PC-3 (cell line): ENCODE data around the gene ZNF746. TPM values are rescaled to one million over a fixed set of nuclear protein-coding genes. Genes with fewer than 3 reads are reported as not detected.

Source experiments
- ATAC-seq: fragments of 200-7000 bp; cut with Tn5 transposase; 2 replicates; pipeline ENCODE4 v1.9.1; 2020; ENCODE audit warnings: mild to moderate bottlenecking, moderate library complexity
- BruUV-seq: library from RNA; stranded (reverse); fragments of 400-500 nt; replicated peaks from 2 replicates; lab custom pipeline; 2021; lab: Mats Ljungman, UMichigan
- CTCF ChIA-PET: fragments of 300-600 bp; sonication (Branson Sonifier 250); formaldehyde crosslinking; loops from one replicate; lab custom pipeline; 2022; ENCODE audit warnings: antibody characterized with exemption; lab: Charles Lee
- POLR2A ChIA-PET: fragments of 300-600 bp; sonication (Branson Sonifier 250); formaldehyde crosslinking; loops from one replicate; lab custom pipeline; 2022; ENCODE audit warnings: antibody characterized with exemption; ENCODE audit not compliant: unreplicated experiment; lab: Charles Lee
- DNase-seq: peaks from one replicate; pipeline ENCODE4 v3.0.0-alpha.2; 2015
- H2AFZ ChIP-seq: fragments of 300-600 bp; sonication (generic); 2 replicates; pipeline ENCODE4 v1.6.0; 2016; ENCODE audit warnings: antibody characterized with exemption, low read length
- H3F3A ChIP-seq: fragments of 300-600 bp; sonication (generic); one replicate; pipeline ENCODE4 v1.6.0; 2017; ENCODE audit warnings: antibody characterized with exemption, low read length, control low read depth, mild to moderate bottlenecking; ENCODE audit not compliant: unreplicated experiment
- H3K27ac ChIP-seq: fragments of 300-600 bp; sonication (generic); 2 replicates; pipeline ENCODE4 v1.5.1; 2016; ENCODE audit warnings: mild to moderate bottlenecking, low read length
- H3K27me3 ChIP-seq: fragments of 300-600 bp; sonication (generic); 2 replicates; pipeline ENCODE4 v1.6.1; 2016; ENCODE audit warnings: low read length, mixed read lengths
- H3K36me3 ChIP-seq: fragments of 300-600 bp; sonication (generic); 2 replicates; pipeline ENCODE4 v1.6.1; 2016; ENCODE audit warnings: low read depth, mixed run types, low read length, mixed read lengths
- H3K4me1 ChIP-seq: fragments of 300-600 bp; sonication (generic); 2 replicates; pipeline ENCODE4 v1.5.1; 2016; ENCODE audit warnings: low read length; ENCODE audit not compliant: insufficient read depth
- H3K4me2 ChIP-seq: fragments of 300-600 bp; sonication (generic); 2 replicates; pipeline ENCODE4 v1.6.0; 2016; ENCODE audit warnings: low read length
- H3K4me3 ChIP-seq: fragments of 300-600 bp; sonication (generic); 2 replicates; pipeline ENCODE4 v1.5.1; 2016; ENCODE audit warnings: mild to moderate bottlenecking, low read length, mixed read lengths
- H3K79me2 ChIP-seq: fragments of 300-600 bp; sonication (generic); 2 replicates; pipeline ENCODE4 v1.6.1; 2017; ENCODE audit warnings: low read length, mixed read lengths
- H3K9ac ChIP-seq: fragments of 300-600 bp; sonication (generic); 2 replicates; pipeline ENCODE4 v1.6.0; 2016; ENCODE audit warnings: mild to moderate bottlenecking, low read length
- H3K9me2 ChIP-seq: fragments of 300-600 bp; sonication (generic); replicated peaks from 2 replicates; pipeline ENCODE4 v1.6.1; 2016; ENCODE audit warnings: mixed run types, low read length, mixed read lengths
- H3K9me3 ChIP-seq: fragments of 300-600 bp; sonication (generic); 2 replicates; pipeline ENCODE4 v1.6.1; 2016; ENCODE audit warnings: low read length, mixed read lengths
- H4K20me1 ChIP-seq: fragments of 300-600 bp; sonication (generic); 2 replicates; pipeline ENCODE4 v1.6.1; 2016; ENCODE audit warnings: low read length, mixed read lengths
- CTCF ChIP-seq: fragments of 300-600 bp; sonication (generic); conservative IDR thresholded peaks from 2 replicates; pipeline ENCODE4 v1.5.1; 2017; ENCODE audit warnings: antibody characterized with exemption, low read depth, mild to moderate bottlenecking, low read length
- EZH2 ChIP-seq: fragments of 300-600 bp; sonication (generic); IDR thresholded peaks from one replicate; pipeline ENCODE4 v1.6.1; 2017; ENCODE audit warnings: antibody characterized with exemption, mild to moderate bottlenecking, low read length; ENCODE audit not compliant: unreplicated experiment
- EZH2phosphoT487 ChIP-seq: fragments of 300-600 bp; sonication (generic); IDR thresholded peaks from 2 replicates; pipeline ENCODE4 v1.6.1; 2018; ENCODE audit warnings: mild to moderate bottlenecking, antibody characterized with exemption, low read length, borderline replicate concordance
- intact Hi-C: fragments of 100-400 bp; cut with micrococcal nuclease; formaldehyde crosslinking; loops from 2 replicates; pipeline ENCODE4 v1.9.0; 2023
- total RNA-seq: library from RNA; depleted of rRNA; stranded (reverse); fragments of >200 nt; gene quantifications from 2 replicates; pipeline ENCODE4 v1.2.3, GENCODE V29; 2014

Gene ZNF746
- total RNA-seq, 1 experiment from 2014 or later, result 19.6 TPM

GRCh38 chr7:149466364-149466763 is 31.2 kb downstream of the ZNF746 start:
- intact Hi-C loops, result no loop called here
- Histone ChIP-seq H3F3A (no peaks in the 10 kb centered on the region), H3K4me3 (no peak overlapping the region), H2AFZ (no peak overlapping the region), H3K36me3 (no peaks in the 10 kb centered on the region), H3K79me2 (no peaks in the 10 kb centered on the region), H3K4me1 (no peaks in the 10 kb centered on the region), H3K27me3 (no peaks in the 10 kb centered on the region), H3K4me2 (no peak overlapping the region), H3K9me3 (peaks cover 10% of the 10 kb centered on the region; the same call in 1 of the 2 replicates), H4K20me1 (no peaks in the 10 kb centered on the region), H3K27ac (no peak overlapping the region), H3K9me2 (no peaks in the 10 kb centered on the region), H3K9ac (no peak overlapping the region)
- DNase-seq, result no peak
- ChIA-PET POLR2A (no interaction called here), CTCF (no interaction called here)
- BruUV-seq, result no TSS peak
- ATAC-seq, result no peak
- TF ChIP-seq CTCF (no peak), EZH2phosphoT487 (no peak)

- no TSS peak for BruUV-seq
- no peak overlapping the region for H2AFZ ChIP-seq
- 0 out of 2 replicates have a peak, but pooled peaks cover 8% of the 10 kb centered on the region for H3K4me1 ChIP-seq
- peaks cover 10% of the 10 kb centered on the region; the same call in 1 of the 2 replicates for H3K9me3 ChIP-seq
- intact Hi-C loops, result no loop called here
- H3F3A ChIP-seq, result no peaks in the 10 kb centered on the region
- peaks cover 16% of the 10 kb centered on the region for H3K79me2 ChIP-seq
- H3K27ac ChIP-seq, result no peak overlapping the region
- no peaks in the 10 kb centered on the region for H3K36me3 ChIP-seq
- H3K9ac ChIP-seq, result no peak overlapping the region
- no peaks in the 10 kb centered on the region for H3K9me2 ChIP-seq
- ChIA-PET CTCF (no interaction called here), POLR2A (no interaction called here)
- DNase-seq, result no peak
- no peak for TF ChIP-seq CTCF
- TF ChIP-seq EZH2phosphoT487, result no peak
- no peak for TF ChIP-seq EZH2
- H3K4me3 ChIP-seq, result no peak overlapping the region
- no peaks in the 10 kb centered on the region for H4K20me1 ChIP-seq
- no peak overlapping the region for H3K4me2 ChIP-seq
- no peak for ATAC-seq
- no peaks in the 10 kb centered on the region for H3K27me3 ChIP-seq
Measured at GRCh38 chr7:149463500-149464161, 34.0 kb downstream of the ZNF746 start.

- intact Hi-C loops, result no loop called here
Measured at GRCh38 chr7:149462101-149462520, 35.5 kb downstream of the ZNF746 start.

More at GRCh38 chr7:149462101-149462520, 35.5 kb downstream of the ZNF746 start:
- CTCF ChIA-PET, result no interaction called here
- Histone ChIP-seq H3K9me2 (no peaks in the 10 kb centered on the region), H3K36me3 (no peaks in the 10 kb centered on the region), H3K4me3 (no peak overlapping the region), H2AFZ (no peak overlapping the region), H3K27me3 (no peaks in the 10 kb centered on the region), H3K27ac (no peak overlapping the region), H4K20me1 (no peaks in the 10 kb centered on the region), H3K79me2 (peaks cover 28% of the 10 kb centered on the region), H3K9me3 (peaks cover 10% of the 10 kb centered on the region; the same call in 1 of the 2 replicates), H3K4me1 (peaks cover 11% of the 10 kb centered on the region; the same call in 1 of the 2 replicates), H3K4me2 (no peak overlapping the region), H3K9ac (no peak overlapping the region), H3F3A (no peaks in the 10 kb centered on the region)
- BruUV-seq, result no TSS peak
- ATAC-seq, result no peak
- POLR2A ChIA-PET, result no interaction called here
- DNase-seq, result no peak
- TF ChIP-seq EZH2, result no peak
- TF ChIP-seq CTCF, result no peak
- no peak for TF ChIP-seq EZH2phosphoT487
